Endodermal cell (in vitro differentiated cells): ENCODE measurements around the gene KRTAP10-11. TPM values are rescaled to one million over a fixed set of nuclear protein-coding genes. Genes with fewer than 3 reads are reported as not detected.
A peak's percentile ranks its signal among the peaks of the same experiment; 100 is the strongest.

Experiments used
- DNase-seq: peaks from one replicate; pipeline ENCODE4 v3.0.0-alpha.2; 2017
- H3K27ac ChIP-seq: 2 replicates; pipeline ENCODE4 v1.5.1; 2013; ENCODE audit warnings: mild to moderate bottlenecking, low read depth, low read length, moderate library complexity
- H3K27me3 ChIP-seq: 2 replicates; pipeline ENCODE4 v1.6.1; 2013; ENCODE audit warnings: mild to moderate bottlenecking, low read length, moderate library complexity; ENCODE audit not compliant: insufficient read depth, control insufficient read depth, poor library complexity, severe bottlenecking
- H3K36me3 ChIP-seq: 2 replicates; pipeline ENCODE4 v1.7.0; 2013; ENCODE audit warnings: mild to moderate bottlenecking, low read length, moderate library complexity; ENCODE audit not compliant: control insufficient read depth, insufficient read depth
- H3K4me1 ChIP-seq: one replicate; pipeline ENCODE4 v1.7.0; 2013; ENCODE audit warnings: low read length; ENCODE audit not compliant: control insufficient read depth, insufficient read depth
- H3K4me3 ChIP-seq: 2 replicates; pipeline ENCODE4 v1.5.1; 2013; ENCODE audit warnings: mild to moderate bottlenecking, low read length, moderate library complexity
- H3K9ac ChIP-seq: 2 replicates; pipeline ENCODE4 v1.6.1; 2013; ENCODE audit warnings: mild to moderate bottlenecking, low read length, moderate library complexity; ENCODE audit not compliant: poor library complexity, severe bottlenecking; ENCODE audit errors: extremely low read depth
- H3K9me3 ChIP-seq: 2 replicates; pipeline ENCODE4 v1.6.1; 2013; ENCODE audit warnings: mild to moderate bottlenecking, low read length, moderate library complexity; ENCODE audit not compliant: control insufficient read depth
- H3K27ac Mint-ChIP-seq: 2 replicates; pipeline ENCODE4 v1.8.0; 2020; ENCODE audit warnings: mixed read lengths
- H3K27me3 Mint-ChIP-seq: 2 replicates; pipeline ENCODE4 v1.8.0; 2021; ENCODE audit warnings: mild to moderate bottlenecking, mixed read lengths; ENCODE audit not compliant: insufficient read depth
- H3K36me3 Mint-ChIP-seq: 2 replicates; pipeline ENCODE4 v1.8.0; 2020; ENCODE audit warnings: low read depth, mixed read lengths
- H3K4me1 Mint-ChIP-seq: 2 replicates; pipeline ENCODE4 v1.8.0; 2020; ENCODE audit warnings: mixed read lengths
- H3K4me3 Mint-ChIP-seq: 2 replicates; pipeline ENCODE4 v1.8.0; 2020; ENCODE audit warnings: mild to moderate bottlenecking, moderate library complexity, mixed read lengths
- H3K9me3 Mint-ChIP-seq: 2 replicates; pipeline ENCODE4 v1.8.0; 2020; ENCODE audit warnings: mild to moderate bottlenecking, mixed read lengths
- WGBS, 2 experiments: methylation state at CpG; one replicate each; pipeline versions ENCODE4 v1.1.5 to v1.1.7; 2013; ENCODE audit warnings: missing lambda C conversion rate in 2 of 2, mixed read lengths in 1 of 2; ENCODE audit not compliant: insufficient coverage in 1 of 2, insufficient read length in 1 of 2; 5-methylcytosine and 5-hydroxymethylcytosine counted together
- total RNA-seq, 2 donors: library from RNA; stranded (reverse); fragmentation: NEBNext Ultra II Directional in 1 of 2; extraction: Animal tissue kit (Norgen Biotek cat#: 25700) in 1 of 2; gene quantifications; 2 replicates in 1 of 2; 3 replicates in 1 of 2; pipeline ENCODE4 v1.2.1, GENCODE V29; 2021
- TF ChIP-seq, protein P1 (sequence below): fragments of 200-600 bp; sonication (generic); conservative IDR thresholded peaks from 2 replicates; pipeline ENCODE4 v1.5.0; 2021; ENCODE audit warnings: antibody characterized with exemption, mild to moderate bottlenecking

The KRTAP10-11 gene
- total RNA-seq, 2 donors from 2014 or later, result not detected

DNA sequence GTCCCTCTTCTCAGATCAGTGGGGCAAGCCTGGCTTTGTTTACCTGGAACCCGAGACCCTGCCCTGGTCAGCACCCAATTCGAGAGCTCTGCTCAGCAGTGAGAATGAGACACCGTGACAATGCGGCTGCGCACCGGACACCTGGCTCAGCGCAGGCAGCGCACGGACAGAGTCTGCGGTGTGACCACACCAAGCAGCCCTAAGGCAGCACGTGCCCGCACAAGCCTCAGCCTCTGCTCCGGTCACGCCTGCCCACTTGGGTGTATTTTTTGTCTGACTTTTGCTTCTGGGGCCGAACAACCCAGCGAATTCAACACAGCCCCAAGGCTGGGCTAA lies 29.7 kb upstream of the KRTAP10-11 start:
- Histone ChIP-seq H3K27ac (no peak overlapping the region), H3K36me3 (no peaks in the 10 kb centered on the region), H3K4me1 (no peaks in the 10 kb centered on the region), H3K9ac (no peak overlapping the region), H3K9me3 (peaks cover 25% of the 10 kb centered on the region), H3K4me3 (no peak overlapping the region), H3K27me3 (no peaks in the 10 kb centered on the region)
- no peak for DNase-seq
- H3K27me3 Mint-ChIP-seq, result peaks cover 2% of the 10 kb centered on the region
- no peaks in the 10 kb centered on the region for H3K36me3 Mint-ChIP-seq
- no peak overlapping the region for H3K27ac Mint-ChIP-seq
- TF ChIP-seq, protein P1, sequence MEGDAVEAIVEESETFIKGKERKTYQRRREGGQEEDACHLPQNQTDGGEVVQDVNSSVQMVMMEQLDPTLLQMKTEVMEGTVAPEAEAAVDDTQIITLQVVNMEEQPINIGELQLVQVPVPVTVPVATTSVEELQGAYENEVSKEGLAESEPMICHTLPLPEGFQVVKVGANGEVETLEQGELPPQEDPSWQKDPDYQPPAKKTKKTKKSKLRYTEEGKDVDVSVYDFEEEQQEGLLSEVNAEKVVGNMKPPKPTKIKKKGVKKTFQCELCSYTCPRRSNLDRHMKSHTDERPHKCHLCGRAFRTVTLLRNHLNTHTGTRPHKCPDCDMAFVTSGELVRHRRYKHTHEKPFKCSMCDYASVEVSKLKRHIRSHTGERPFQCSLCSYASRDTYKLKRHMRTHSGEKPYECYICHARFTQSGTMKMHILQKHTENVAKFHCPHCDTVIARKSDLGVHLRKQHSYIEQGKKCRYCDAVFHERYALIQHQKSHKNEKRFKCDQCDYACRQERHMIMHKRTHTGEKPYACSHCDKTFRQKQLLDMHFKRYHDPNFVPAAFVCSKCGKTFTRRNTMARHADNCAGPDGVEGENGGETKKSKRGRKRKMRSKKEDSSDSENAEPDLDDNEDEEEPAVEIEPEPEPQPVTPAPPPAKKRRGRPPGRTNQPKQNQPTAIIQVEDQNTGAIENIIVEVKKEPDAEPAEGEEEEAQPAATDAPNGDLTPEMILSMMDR, result no peak
- H3K9me3 Mint-ChIP-seq, result peaks cover 31% of the 10 kb centered on the region
- H3K4me1 Mint-ChIP-seq, result peaks cover 4% of the 10 kb centered on the region
- H3K4me3 Mint-ChIP-seq, result no peak overlapping the region
- WGBS, 2 experiments, result 86 to 90% methylated on average over 16 of the region's 16 CpGs

DNA sequence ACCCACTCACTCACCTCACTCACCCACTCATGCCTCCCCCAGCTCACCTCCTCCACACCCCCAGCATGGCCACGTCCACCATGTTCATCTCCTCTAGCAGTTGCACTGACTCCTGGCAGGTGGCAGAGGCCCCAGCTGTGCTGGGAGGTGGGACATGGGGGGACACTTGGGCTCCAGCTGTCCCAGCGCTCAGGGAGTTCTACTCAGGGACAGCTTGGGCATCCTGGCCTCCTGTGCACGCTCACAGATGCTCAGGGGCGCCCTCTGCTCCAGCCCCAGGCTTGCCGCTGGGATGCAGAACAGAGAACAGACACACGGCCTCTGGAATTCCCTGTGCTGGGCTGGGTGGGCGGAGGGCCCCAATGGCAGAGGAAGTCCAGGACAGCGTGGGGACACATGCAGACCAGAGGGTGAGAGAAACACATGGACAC lies 29.1 kb upstream of the KRTAP10-11 start:
- DNase-seq, result peak; percentile 57
- Histone ChIP-seq H3K4me1 (no peaks in the 10 kb centered on the region), H3K9ac (no peak overlapping the region), H3K9me3 (peaks cover 28% of the 10 kb centered on the region), H3K27ac (no peak overlapping the region), H3K36me3 (no peaks in the 10 kb centered on the region), H3K27me3 (no peaks in the 10 kb centered on the region), H3K4me3 (no peak overlapping the region)
- Mint-ChIP-seq H3K27me3 (peaks cover 2% of the 10 kb centered on the region), H3K4me3 (no peak overlapping the region), H3K36me3 (no peaks in the 10 kb centered on the region), H3K4me1 (peaks cover 4% of the 10 kb centered on the region), H3K27ac (no peak overlapping the region), H3K9me3 (peaks cover 32% of the 10 kb centered on the region)
- TF ChIP-seq, protein P1, result no peak
- WGBS, 2 experiments, result 77 to 79% methylated on average over 3 to 8 of the region's 8 CpGs

DNA sequence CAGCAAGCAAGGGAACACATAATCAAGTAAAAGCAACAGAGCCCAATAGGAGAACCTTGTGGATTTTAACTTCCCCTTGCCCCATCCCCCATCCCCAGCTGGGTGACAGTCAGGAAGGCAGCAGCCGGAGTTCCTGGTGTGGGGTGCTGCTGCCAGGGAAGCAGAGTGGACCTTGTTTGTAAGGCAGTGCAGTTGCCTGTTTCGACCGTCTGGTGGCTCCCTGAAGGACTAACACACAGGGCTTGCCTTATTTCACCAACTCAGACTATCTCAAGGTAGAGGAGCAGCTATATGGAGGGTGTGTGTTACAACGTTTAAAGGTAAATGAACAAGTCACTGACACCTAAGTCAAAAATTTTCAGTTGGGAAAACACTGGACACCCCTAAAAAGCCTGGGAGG lies 27.7 kb upstream of the KRTAP10-11 start:
- H3K27ac Mint-ChIP-seq, result no peak overlapping the region
- DNase-seq, result peak; percentile 77
- H3K4me1 Mint-ChIP-seq, result peaks cover 4% of the 10 kb centered on the region
- no peak overlapping the region for H3K4me3 Mint-ChIP-seq
- whole genome bisulfite sequencing, 2 experiments, result 83 to 86% methylated on average over 1 to 4 of the region's 4 CpGs
- H3K4me3 ChIP-seq, result no peak overlapping the region
- H3K27ac ChIP-seq, result no peak overlapping the region
- no peaks in the 10 kb centered on the region for H3K36me3 ChIP-seq
- no peaks in the 10 kb centered on the region for H3K4me1 ChIP-seq
- TF ChIP-seq, protein P1, result peak; percentile 69
- H3K9me3 ChIP-seq, result peaks cover 40% of the 10 kb centered on the region
- peaks cover 2% of the 10 kb centered on the region for H3K27me3 Mint-ChIP-seq
- no peak overlapping the region for H3K9ac ChIP-seq
- peaks cover 42% of the 10 kb centered on the region for H3K9me3 Mint-ChIP-seq
- no peaks in the 10 kb centered on the region for H3K36me3 Mint-ChIP-seq
- no peaks in the 10 kb centered on the region for H3K27me3 ChIP-seq
